Epidermal melanocyte (primary cell): ENCODE measurements around the gene CHMP4A.

Experiments used
- DNase-seq: peaks from one replicate; pipeline ENCODE4 v3.0.0; 2011; ENCODE audit warnings: low spot score; ENCODE audit not compliant: insufficient read length

Gene CHMP4A

GRCh38 chr14:24179961-24180796, 33.1 kb downstream of the CHMP4A start:
- DNase-seq = no peak

GRCh38 chr14:24179294-24179960, 33.9 kb downstream of the CHMP4A start:
- DNase-seq = no peak

- DNase-seq = no peak
Observed at GRCh38 chr14:24178399-24179178, 34.7 kb downstream of the CHMP4A start.

GRCh38 chr14:24177891-24178290, 35.4 kb downstream of the CHMP4A start:
- DNase-seq = no peak

GRCh38 chr14:24177041-24177825, 36.1 kb downstream of the CHMP4A start:
- DNase-seq = no peak

- DNase-seq = no peak
Observed at GRCh38 chr14:24176599-24176998, 36.7 kb downstream of the CHMP4A start.

GRCh38 chr14:24172871-24173281, 40.4 kb downstream of the CHMP4A start:
- DNase-seq = no peak

GRCh38 chr14:24172261-24172860, 40.9 kb downstream of the CHMP4A start:
- DNase-seq = no peak

GRCh38 chr14:24171422-24172260, 41.6 kb downstream of the CHMP4A start, which contains the start of gene REC8:
Gene REC8 (plus strand): TSS chr14:24172080. CDS start chr14:24172553, 473 bp downstream.
- DNase-seq = peak; percentile 55

- no peak for DNase-seq
Observed at GRCh38 chr14:24167469-24168114, 45.7 kb downstream of the CHMP4A start.

- DNase-seq = no peak
Observed at GRCh38 chr14:24165785-24166184, 47.5 kb downstream of the CHMP4A start.

- no peak for DNase-seq
Observed at GRCh38 chr14:24164518-24164991, 48.7 kb downstream of the CHMP4A start.

GRCh38 chr14:24162093-24162492, 51.2 kb downstream of the CHMP4A start:
- no peak for DNase-seq

GRCh38 chr14:24160850-24161804, 52.2 kb downstream of the CHMP4A start, which contains the start of gene IRF9:
Gene IRF9 (plus strand): TSS chr14:24161265. CDS start chr14:24162145, 880 bp downstream.
- DNase-seq = peak; percentile 99

- no peak for DNase-seq
Observed at GRCh38 chr14:24160499-24160849, 52.8 kb downstream of the CHMP4A start.

- DNase-seq = no peak
Observed at GRCh38 chr14:24159777-24160498, 53.4 kb downstream of the CHMP4A start.
